Forelimb muscle (tissue), 1 donor: ENCODE data around the gene NUCKS1. TPM values are rescaled to one million over a fixed set of nuclear protein-coding genes. Genes with fewer than 3 reads are reported as not detected.
A peak's percentile ranks its signal among the peaks of the same experiment; 100 is the strongest.

Experiments used
- DNase-seq: peaks from one replicate; pipeline ENCODE4 v3.0.0-alpha.2; 2013; ENCODE audit warnings: low read depth
- polyA plus RNA-seq: library from polyadenylated mRNA; unstranded; fragments of 120-200 nt; gene quantifications from one replicate; pipeline ENCODE4 v1.2.1, GENCODE V29; 2013; ENCODE audit not compliant: insufficient read length

Gene NUCKS1
- polyA plus RNA-seq, 1 donor: 223 TPM

GRCh38 chr1:205772607-205773032, 22.6 kb upstream of the NUCKS1 start:
- no peak for DNase-seq

DNA sequence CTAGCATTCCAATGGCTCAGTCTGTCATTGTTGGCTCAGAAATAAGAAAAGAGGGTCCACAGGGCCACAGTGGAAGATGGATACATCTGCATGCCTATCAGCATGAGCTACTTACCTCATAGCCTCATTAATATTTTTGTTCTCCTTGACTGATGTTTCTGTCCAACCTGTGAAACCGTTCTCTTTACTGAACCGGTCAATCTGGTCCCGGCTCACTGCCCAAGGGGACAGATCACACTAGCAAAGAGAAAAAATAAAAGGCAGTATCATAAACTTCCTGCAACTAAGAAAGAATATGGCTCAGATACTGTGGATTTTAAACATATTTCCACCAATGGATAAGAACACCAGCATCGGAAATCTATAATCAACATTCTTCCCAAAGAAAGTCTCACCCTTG, 20.6 kb upstream of the NUCKS1 start:
- DNase-seq: no peak

DNA sequence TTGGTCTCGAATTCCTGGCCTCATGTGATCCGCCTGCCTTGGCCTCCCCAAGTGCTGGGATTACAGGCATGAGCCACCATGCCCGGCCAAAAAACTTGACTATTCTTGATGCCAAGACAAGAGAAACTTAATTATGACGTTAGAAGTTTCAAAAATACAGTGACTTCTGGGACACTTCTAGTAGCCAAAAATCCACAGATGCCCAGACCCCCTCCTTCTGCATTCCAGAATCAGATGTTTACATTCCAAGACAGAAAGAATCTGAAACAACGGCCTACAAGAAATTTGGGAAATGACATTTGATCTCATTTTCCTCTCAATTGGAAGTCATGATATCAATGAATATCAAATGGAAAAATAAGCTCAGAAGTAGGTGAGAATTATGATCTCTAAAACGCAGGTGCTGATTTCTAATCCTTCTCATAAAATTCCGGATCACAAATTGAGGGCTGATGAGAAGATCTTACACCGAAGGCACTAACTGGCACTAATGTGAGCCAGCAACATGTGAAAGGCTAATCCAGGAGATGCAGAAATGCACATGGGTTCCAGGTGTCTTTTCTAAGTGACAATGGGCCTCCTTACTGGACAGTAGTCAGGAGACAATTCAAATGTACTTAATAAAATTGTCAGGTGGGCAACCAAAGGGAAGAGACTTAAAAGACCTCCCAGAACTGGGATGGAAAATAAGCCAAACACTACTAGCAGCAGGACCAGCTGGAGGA, 19.8 kb upstream of the NUCKS1 start:
- no peak for DNase-seq

DNA sequence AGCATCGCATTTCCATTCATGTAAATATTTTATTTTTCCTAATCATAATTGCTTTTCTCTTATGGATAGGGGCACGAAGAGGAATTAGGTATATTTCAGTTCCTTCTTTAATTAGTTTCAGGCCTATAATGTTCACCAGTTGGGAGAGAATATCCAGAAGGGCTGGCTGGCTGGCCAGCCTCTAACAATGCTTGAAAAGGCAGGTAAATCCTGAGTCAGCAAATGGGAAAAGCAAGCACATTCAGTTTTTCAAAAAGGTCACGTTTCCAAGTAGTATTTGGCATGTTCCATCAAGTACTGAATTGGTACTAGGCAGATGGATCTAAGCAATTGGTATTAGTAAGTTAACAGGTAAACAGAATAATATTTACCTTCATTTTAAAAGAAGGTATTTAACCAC, 17.3 kb upstream of the NUCKS1 start:
- no peak for DNase-seq

DNA sequence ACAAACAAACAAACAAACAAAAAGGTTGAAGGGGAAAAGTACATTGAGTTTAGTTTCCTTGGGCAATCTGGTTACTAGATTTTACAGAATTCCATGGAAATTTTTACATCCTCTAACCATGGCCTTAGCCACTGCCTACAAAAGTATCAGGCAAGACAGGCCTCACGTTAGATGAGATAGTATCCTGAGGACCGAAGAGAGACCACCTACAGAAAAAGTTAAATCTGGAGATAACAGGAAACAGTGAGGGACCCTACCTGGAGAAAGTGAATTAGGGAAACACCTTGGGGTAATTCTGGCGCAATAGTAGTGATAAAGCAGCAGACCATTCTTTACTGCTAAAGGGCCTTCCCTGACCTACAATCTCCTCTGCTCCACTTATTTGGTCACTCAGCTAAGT, 16.6 kb upstream of the NUCKS1 start:
- DNase-seq: no peak

DNA sequence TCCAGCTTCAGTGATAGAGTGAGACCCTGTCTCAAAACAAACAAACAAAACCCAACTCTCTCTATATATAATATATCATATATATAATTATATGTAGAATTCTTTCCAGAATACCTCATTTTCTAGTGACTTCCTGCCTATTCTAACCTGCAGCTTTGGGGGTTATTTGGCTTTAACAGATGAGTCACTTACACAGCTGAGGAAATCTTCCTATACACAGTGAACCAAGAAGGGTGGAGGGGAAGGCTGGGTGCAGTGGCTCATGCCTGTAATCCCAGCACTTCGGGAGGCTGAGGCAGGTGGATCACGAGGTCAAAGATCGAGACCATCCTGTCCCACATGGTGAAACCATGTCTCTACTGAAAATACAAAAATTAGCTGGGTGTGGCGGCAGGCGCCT, 16.1 kb upstream of the NUCKS1 start:
- no peak for DNase-seq

GRCh38 chr1:205764578-205764977, 14.6 kb upstream of the NUCKS1 start:
- DNase-seq: no peak

DNA sequence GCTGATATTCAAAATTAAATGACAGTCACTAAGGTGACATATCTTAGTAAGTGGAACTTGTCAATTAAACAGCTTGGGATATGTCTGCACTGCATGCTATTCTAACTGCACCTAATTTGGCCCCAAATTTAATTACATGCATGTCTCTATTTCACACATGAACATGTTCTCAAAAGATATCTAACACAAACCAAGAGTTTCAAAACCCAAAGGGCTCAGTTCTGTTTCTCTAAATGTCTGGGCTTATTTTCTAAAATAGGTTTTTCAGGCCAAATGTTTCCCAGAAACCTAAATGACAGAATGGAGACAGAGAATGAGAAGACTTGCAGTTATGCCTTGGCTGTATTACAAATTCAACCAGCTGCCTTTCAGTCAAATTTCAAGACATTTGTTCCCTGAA, 14.0 kb upstream of the NUCKS1 start:
- no peak for DNase-seq

- DNase-seq: no peak
Measured at GRCh38 chr1:205760606-205761005, 10.6 kb upstream of the NUCKS1 start.

DNA sequence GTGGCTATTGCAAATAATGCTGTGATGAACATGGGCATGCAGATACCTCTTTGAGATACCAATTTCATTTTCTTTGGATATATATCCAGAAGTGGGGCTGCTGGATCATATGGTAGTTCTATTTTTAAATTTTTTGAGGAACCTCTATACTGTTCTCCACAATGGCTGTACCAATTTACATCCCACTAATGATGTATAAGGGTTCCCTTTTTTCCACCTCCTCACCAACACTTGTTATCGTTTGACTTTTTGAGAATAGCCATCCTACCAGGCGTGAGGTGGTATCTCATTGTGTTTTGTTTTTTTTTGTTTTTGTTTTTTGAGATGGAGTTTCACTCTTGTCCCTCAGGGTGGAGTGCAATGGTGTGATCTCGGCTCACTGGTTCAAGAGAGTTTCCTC, 6.6 kb upstream of the NUCKS1 start:
- no peak for DNase-seq

GRCh38 chr1:205754857-205755256, 4.9 kb upstream of the NUCKS1 start:
- DNase-seq: no peak

DNA sequence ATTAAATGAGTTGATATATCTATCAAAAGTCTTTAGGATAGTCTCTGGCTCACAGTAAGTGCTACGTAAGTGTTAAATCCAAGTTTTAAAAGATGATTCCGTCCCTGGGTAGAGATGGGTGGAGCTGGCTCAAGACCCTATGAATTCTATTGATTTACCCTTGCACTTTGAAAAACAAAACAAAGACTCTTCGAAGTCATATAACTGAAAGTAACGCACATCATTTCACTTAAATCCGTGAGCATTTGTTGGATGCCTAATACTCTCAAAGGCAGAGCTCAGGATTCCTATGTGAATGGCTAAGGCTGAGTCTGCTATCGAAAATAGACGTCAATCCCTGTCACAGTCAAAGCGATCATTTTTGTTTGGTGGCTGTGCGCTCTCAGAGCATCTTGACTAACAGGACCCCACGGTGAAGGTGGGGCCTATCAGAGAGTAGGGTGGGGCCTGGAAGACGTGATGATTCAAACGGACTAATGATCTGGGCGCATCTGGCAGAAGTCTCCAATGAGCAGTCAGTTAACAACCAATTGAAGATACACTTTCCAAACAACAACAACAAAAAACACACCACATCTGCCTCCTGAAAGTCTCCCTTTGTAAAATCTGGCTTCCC, 1.2 kb upstream of the NUCKS1 start:
- DNase-seq: no peak

DNA sequence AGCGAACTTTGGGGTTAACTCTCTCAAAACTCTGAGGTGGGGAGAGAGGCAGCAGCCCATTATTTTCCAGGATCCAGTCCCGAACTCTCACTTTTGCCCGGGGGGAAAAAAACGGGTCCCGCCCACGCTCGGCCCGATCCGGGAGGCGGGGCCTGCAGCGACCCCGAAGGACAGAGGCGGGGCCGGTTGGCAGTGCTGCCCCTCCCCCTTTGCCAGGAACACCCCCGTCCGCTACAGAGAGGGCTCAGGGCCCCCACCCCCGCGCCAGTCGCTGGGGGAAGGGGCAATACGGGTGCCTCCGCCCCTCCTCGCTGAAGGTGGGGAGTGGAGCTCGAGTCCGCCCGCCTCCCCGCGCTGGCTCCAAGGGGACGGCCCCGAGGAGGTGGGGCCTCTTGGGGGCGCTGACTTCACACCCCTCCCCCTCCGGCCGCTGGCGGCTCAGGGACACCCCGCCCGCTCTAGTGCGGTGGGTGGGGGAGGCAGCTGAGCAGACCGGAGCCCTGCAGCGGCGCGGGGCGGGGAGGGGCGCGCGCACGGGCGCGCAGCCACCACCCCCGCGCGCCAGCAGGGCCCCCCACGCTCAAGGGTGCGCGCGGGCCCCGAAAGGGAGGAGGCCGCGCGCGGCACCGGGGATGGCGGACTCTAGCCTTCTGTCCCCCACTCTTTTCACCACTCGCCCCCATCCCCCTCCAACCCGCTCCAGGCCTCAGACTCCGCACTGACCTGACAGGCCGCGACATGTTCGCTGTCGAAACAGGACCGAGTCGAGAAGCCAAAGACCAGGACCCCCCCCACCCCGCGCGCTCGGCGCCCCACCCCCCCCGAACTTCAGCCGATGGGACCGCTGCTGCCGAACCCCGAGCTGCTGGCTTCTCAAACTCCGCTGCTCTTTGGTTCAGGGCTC, 496 bp downstream of the NUCKS1 start:
- DNase-seq: peak; percentile 62

GRCh38 chr1:205748403-205749233, 1.4 kb downstream of the NUCKS1 start:
- peak; percentile 79 for DNase-seq

DNA sequence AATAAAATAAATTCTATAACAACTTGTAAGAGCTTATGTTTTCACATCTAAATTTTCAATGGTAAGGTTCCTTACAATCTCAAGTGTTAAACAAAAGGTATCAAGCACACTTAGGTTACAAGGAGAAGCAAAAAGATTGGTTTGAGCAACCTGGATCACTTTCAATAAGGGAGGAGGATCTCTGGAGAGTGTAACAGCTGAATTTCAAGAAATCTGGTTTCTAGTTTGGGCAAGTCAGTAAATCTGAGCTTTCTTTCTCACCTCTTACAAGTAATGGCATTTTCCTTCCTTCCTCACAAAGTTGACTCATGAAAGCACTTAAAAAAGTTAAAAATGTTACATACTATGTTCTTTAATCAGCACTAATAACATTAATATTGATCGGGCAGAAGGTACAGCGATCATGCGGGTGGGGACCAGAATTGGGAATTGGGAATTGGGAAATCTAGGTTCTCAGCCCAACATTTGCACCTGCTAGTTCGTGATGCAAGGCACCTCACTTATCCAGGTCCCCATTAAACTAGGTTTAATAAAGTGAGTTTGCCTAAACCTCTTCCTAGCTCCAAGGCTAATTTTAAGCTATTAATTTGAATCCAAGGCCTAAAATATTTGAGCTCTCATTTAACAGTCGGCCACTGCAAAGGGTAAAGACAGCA, 3.1 kb downstream of the NUCKS1 start:
- no peak for DNase-seq

GRCh38 chr1:205744403-205744802, 5.6 kb downstream of the NUCKS1 start:
- DNase-seq: no peak

- DNase-seq: no peak
Measured at GRCh38 chr1:205743977-205744376, 6.0 kb downstream of the NUCKS1 start.

- no peak for DNase-seq
Measured at GRCh38 chr1:205741681-205742080, 8.3 kb downstream of the NUCKS1 start.

DNA sequence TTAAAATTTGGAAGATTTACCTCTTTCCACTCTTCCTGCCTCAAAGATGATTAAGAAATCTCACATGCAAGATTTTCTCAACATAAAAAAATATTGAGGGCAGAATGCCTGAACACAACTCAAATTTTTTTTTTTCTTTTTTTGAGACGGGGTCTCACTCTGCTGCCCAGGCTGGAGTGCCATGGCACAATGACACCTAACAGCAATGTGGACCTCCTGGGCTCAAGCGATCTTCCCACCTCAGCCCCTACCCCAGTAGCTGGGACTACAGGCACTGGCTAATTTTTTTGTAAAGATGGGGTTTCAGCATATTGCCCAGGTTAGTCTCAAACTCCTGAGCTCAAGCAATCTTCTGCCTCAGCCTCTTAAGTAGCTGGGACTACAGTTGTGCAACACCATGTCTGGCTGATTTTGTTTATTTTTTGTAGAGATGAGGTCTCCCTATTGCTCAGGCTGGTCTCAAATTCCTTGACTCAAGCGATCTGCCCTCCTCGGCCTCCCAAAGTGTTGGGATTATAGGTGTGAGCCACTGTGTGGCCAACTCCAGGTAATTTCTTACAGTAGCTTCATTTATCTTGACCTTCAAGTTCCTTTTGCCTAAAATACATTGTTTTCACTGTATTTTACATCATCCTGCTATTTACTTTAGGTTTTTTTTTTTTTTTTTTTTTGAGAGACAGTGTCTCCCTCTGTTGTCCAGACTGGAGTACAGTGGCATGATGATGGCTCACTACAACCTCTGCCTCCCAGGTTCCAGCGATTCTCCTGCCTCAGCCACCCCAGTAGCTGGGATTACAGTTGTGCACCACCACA, 10.4 kb downstream of the NUCKS1 start:
- DNase-seq: no peak

GRCh38 chr1:205735218-205735617, 14.8 kb downstream of the NUCKS1 start:
- no peak for DNase-seq
